Retinal pigment epithelial cell (primary cell): Measurements from ENCODE around the gene SCNN1B.
"Not testable (repeated sequence)": the region's sequence is repeated elsewhere in the genome, so short reads cannot be mapped to it uniquely, and the experiment has no call there.

Experiments
- DNase-seq: peaks from one replicate; pipeline ENCODE4 v3.0.0-alpha.2; 2010; ENCODE audit warnings: low read depth
- H3K4me3 ChIP-seq: 2 replicates; pipeline ENCODE4 v1.5.1; 2011; ENCODE audit warnings: mild to moderate bottlenecking, low read length, control low read depth, moderate library complexity
- CTCF ChIP-seq: conservative IDR thresholded peaks from 2 replicates; pipeline ENCODE4 v1.5.1; 2011; ENCODE audit warnings: low read depth, low read length, control low read depth, inconsistent platforms

SCNN1B gene

GRCh38 chr16:23378921-23379320, 76.8 kb downstream of the SCNN1B start:
- H3K4me3 ChIP-seq: no peak overlapping the region
- DNase-seq: no peak
- no peak for TF ChIP-seq CTCF

GRCh38 chr16:23379707-23380106, 77.6 kb downstream of the SCNN1B start:
- DNase-seq: no peak
- H3K4me3 ChIP-seq: no peak overlapping the region
- TF ChIP-seq CTCF: no peak

- H3K4me3 ChIP-seq: no peak overlapping the region
- TF ChIP-seq CTCF: no peak
- no peak for DNase-seq
These were observed 78.4 kb downstream of the SCNN1B start for GRCh38 chr16:23380501-23380951.

GRCh38 chr16:23381702-23382101, 79.6 kb downstream of the SCNN1B start:
- not testable (repeated sequence) for DNase-seq, H3K4me3 ChIP-seq

- no peak for TF ChIP-seq CTCF
- H3K4me3 ChIP-seq: no peak overlapping the region
- no peak for DNase-seq
These were observed 80.2 kb downstream of the SCNN1B start for GRCh38 chr16:23382279-23382678.

GRCh38 chr16:23383881-23384280, 81.8 kb downstream of the SCNN1B start:
- TF ChIP-seq CTCF: no peak
- H3K4me3 ChIP-seq: no peak overlapping the region
- no peak for DNase-seq

- DNase-seq: no peak
- no peak for TF ChIP-seq CTCF
- no peak overlapping the region for H3K4me3 ChIP-seq
These were observed 82.8 kb downstream of the SCNN1B start for GRCh38 chr16:23384878-23385277.

- TF ChIP-seq CTCF: no peak
- H3K4me3 ChIP-seq: no peak overlapping the region
These were observed 83.3 kb downstream of the SCNN1B start for GRCh38 chr16:23385441-23385840.

More at GRCh38 chr16:23385441-23385840, 83.3 kb downstream of the SCNN1B start:
- DNase-seq: no peak
